Keratinocyte (primary cell): Measurements from ENCODE around the gene MEIS2. TPM values are rescaled to one million over a fixed set of nuclear protein-coding genes. Genes with fewer than 3 reads are reported as not detected.

ENCODE experiments used
- DNase-seq: peaks from one replicate; pipeline ENCODE4 v3.0.0-alpha.2; 2011; ENCODE audit warnings: low read depth, missing footprints, low spot score
- FAIRE-seq: peaks from 2 replicates; lab custom pipeline; 2011; peaks lifted over from hg19 to GRCh38; lab: Jason Lieb, UNC
- H2AFZ ChIP-seq: 2 replicates; pipeline ENCODE4 v1.6.0; 2012; ENCODE audit warnings: low read length, control low read depth, inconsistent platforms; ENCODE audit not compliant: control insufficient read depth
- H3K27ac ChIP-seq: 2 replicates; pipeline ENCODE4 v1.5.1; 2011; ENCODE audit warnings: low read length; ENCODE audit not compliant: control insufficient read depth, insufficient read depth
- H3K27me3 ChIP-seq: 3 replicates; pipeline ENCODE4 v1.6.0; 2011; ENCODE audit warnings: low read length; ENCODE audit not compliant: control insufficient read depth, insufficient read depth; ENCODE audit errors: extremely low read depth
- H3K36me3 ChIP-seq, 2 experiments: 2 replicates in 1 of 2; 3 replicates in 1 of 2; pipeline ENCODE4 v1.5.1; 2011; ENCODE audit warnings: low read length in 2 of 2, mild to moderate bottlenecking in 1 of 2; ENCODE audit not compliant: control insufficient read depth in 2 of 2, insufficient read depth in 2 of 2; ENCODE audit errors: extremely low read depth in 1 of 2
- H3K4me1 ChIP-seq: 3 replicates; pipeline ENCODE4 v1.5.1; 2011; ENCODE audit warnings: low read length; ENCODE audit not compliant: control insufficient read depth, insufficient read depth; ENCODE audit errors: extremely low read depth
- H3K4me2 ChIP-seq: 3 replicates; pipeline ENCODE4 v1.6.0; 2011; ENCODE audit warnings: low read depth, low read length; ENCODE audit not compliant: control insufficient read depth, insufficient read depth; ENCODE audit errors: extremely low read depth
- H3K4me3 ChIP-seq, 3 experiments: fragments of 200-600 bp in 1 of 3; sonication (generic) in 1 of 3; 2 replicates in 2 of 3; 3 replicates in 1 of 3; pipeline ENCODE4 v1.5.1; 2011 to 2016; ENCODE audit warnings: low read length in 3 of 3, mild to moderate bottlenecking in 3 of 3, control low read depth in 2 of 3, inconsistent platforms in 1 of 3, low read depth in 1 of 3, mixed read lengths in 1 of 3, mixed run types in 1 of 3, moderate library complexity in 1 of 3; ENCODE audit not compliant: control insufficient read depth in 2 of 3, insufficient read depth in 2 of 3; ENCODE audit errors: extremely low read depth in 1 of 3
- H3K79me2 ChIP-seq: 2 replicates; pipeline ENCODE4 v1.6.0; 2012; ENCODE audit warnings: low read length; ENCODE audit not compliant: control insufficient read depth, insufficient read depth
- H3K9ac ChIP-seq: 3 replicates; pipeline ENCODE4 v1.6.0; 2011; ENCODE audit warnings: low read length; ENCODE audit not compliant: control insufficient read depth, insufficient read depth; ENCODE audit errors: extremely low read depth
- H3K9me1 ChIP-seq: 3 replicates; pipeline ENCODE4 v1.6.0; 2011; ENCODE audit warnings: low read length; ENCODE audit not compliant: control insufficient read depth, insufficient read depth; ENCODE audit errors: extremely low read depth
- H3K9me3 ChIP-seq: 2 replicates; pipeline ENCODE4 v1.5.1; 2012; ENCODE audit warnings: low read depth, low read length; ENCODE audit not compliant: control insufficient read depth
- H4K20me1 ChIP-seq: 3 replicates; pipeline ENCODE4 v1.6.0; 2011; ENCODE audit warnings: low read length; ENCODE audit not compliant: control insufficient read depth, insufficient read depth; ENCODE audit errors: extremely low read depth
- EZH2 ChIP-seq: IDR thresholded peaks from one replicate; pipeline ENCODE4 v1.6.1; 2012; ENCODE audit warnings: inconsistent platforms, mild to moderate bottlenecking, low read length, moderate library complexity
- dilution Hi-C: fragments of 300-500 bp; cut with MboI; formaldehyde crosslinking; loops from one replicate; pipeline ENCODE4 v1.7.0; 2020; ENCODE audit warnings: low sequenced_read_pairs; ENCODE audit not compliant: extremely low pct_ligation_motif_present
- polyA plus RNA-seq, 5 experiments: library from polyadenylated mRNA; depleted of rRNA in 3 of 5; stranded (reverse) in 3 of 5; stranded (forward) in 1 of 5; unstranded in 1 of 5; fragments of >200 nt; gene quantifications; 1 replicate in 1 of 5; 2 replicates in 3 of 5; 3 replicates in 1 of 5; pipeline versions ENCODE4 v1.2.1 to v1.2.3, GENCODE V29; 2011 to 2012; ENCODE audit warnings: missing spikeins in 2 of 5, low read depth in 1 of 5, low replicate concordance in 1 of 5
- TF ChIP-seq, protein P1 (sequence below), 3 experiments: IDR thresholded peaks in 1 of 3; conservative IDR thresholded peaks in 1 of 3; optimal IDR thresholded peaks in 1 of 3; 2 replicates in 2 of 3; 3 replicates in 1 of 3; pipeline versions ENCODE3 to v1.5.1; 2011; ENCODE audit warnings: low read length in 3 of 3, mild to moderate bottlenecking in 3 of 3, moderate library complexity in 2 of 3, control low read depth in 1 of 3, inconsistent platforms in 1 of 3; ENCODE audit not compliant: insufficient read depth in 2 of 3; ENCODE audit errors: extremely low read depth in 1 of 3

The MEIS2 gene
- polyA plus RNA-seq, 1 donor (not counting 4 experiments of a cell fraction or from before 2014, with no cell fraction given): 11.4 TPM

DNA sequence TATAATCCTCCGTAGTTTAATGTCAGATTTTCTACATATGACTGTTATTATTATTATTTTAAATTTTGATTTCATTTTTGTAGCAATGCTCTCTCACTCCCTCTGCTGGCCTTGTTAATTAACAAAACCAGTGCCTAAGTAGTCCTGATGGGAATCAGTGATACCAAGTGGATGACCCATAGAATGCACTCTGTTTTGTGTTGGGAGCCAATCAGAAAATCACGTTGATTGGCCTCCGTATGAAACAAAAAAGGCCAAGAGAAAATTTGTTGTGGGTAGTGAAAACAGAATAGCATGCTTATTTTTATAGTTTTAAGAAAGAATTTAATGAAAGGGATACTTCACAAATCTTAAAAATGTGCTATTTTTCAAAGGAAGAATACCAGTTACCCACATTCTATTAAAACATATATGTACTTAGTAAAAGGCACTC lies 34.4 kb upstream of the MEIS2 start:
- no peaks in the 10 kb centered on the region for H3K79me2 ChIP-seq
- dilution Hi-C loops: no loop called here
- DNase-seq (no peak), FAIRE-seq (no peak)
- no peaks in the 10 kb centered on the region for H3K9me3 ChIP-seq
- H3K9me1 ChIP-seq: no peaks in the 10 kb centered on the region
- peaks cover 2% of the 10 kb centered on the region for H3K27me3 ChIP-seq
- no peak overlapping the region for H3K4me3 ChIP-seq
- no peak overlapping the region for H3K27ac ChIP-seq
- no peak overlapping the region for H3K4me2 ChIP-seq
- no peak for TF ChIP-seq EZH2
- TF ChIP-seq, protein P1, sequence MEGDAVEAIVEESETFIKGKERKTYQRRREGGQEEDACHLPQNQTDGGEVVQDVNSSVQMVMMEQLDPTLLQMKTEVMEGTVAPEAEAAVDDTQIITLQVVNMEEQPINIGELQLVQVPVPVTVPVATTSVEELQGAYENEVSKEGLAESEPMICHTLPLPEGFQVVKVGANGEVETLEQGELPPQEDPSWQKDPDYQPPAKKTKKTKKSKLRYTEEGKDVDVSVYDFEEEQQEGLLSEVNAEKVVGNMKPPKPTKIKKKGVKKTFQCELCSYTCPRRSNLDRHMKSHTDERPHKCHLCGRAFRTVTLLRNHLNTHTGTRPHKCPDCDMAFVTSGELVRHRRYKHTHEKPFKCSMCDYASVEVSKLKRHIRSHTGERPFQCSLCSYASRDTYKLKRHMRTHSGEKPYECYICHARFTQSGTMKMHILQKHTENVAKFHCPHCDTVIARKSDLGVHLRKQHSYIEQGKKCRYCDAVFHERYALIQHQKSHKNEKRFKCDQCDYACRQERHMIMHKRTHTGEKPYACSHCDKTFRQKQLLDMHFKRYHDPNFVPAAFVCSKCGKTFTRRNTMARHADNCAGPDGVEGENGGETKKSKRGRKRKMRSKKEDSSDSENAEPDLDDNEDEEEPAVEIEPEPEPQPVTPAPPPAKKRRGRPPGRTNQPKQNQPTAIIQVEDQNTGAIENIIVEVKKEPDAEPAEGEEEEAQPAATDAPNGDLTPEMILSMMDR (optimal IDR thresholded peaks at IDR 0.05 in 1 of 3, IDR thresholded peaks at IDR 0.05 in 1 of 3, conservative IDR thresholded peaks at IDR 0.05 in 1 of 3; ENCODE audit: extremely low read depth in 1 of 3, insufficient read depth in 2 of 3, low read length in 3 of 3): peak; percentile 34 to 46 (median 46)
- no peaks in the 10 kb centered on the region for H3K4me1 ChIP-seq
- no peak overlapping the region for H3K9ac ChIP-seq
- H4K20me1 ChIP-seq: no peaks in the 10 kb centered on the region
- H3K36me3 ChIP-seq: no peaks in the 10 kb centered on the region
- H2AFZ ChIP-seq: no peak overlapping the region

GRCh38 chr15:37134244-37134643 lies 33.9 kb upstream of the MEIS2 start:
- Histone ChIP-seq H3K79me2 (no peaks in the 10 kb centered on the region), H3K27ac (no peak overlapping the region), H2AFZ (no peak overlapping the region), H3K36me3 (no peaks in the 10 kb centered on the region), H4K20me1 (no peaks in the 10 kb centered on the region), H3K9me1 (no peaks in the 10 kb centered on the region), H3K4me1 (no peaks in the 10 kb centered on the region), H3K9me3 (no peaks in the 10 kb centered on the region), H3K4me2 (no peak overlapping the region), H3K4me3 (no peak overlapping the region), H3K27me3 (peaks cover 2% of the 10 kb centered on the region), H3K9ac (no peak overlapping the region)
- DNase-seq (no peak), FAIRE-seq (no peak)
- no peak for TF ChIP-seq EZH2
- TF ChIP-seq, protein P1 (optimal IDR thresholded peaks at IDR 0.05 in 1 of 3, IDR thresholded peaks at IDR 0.05 in 1 of 3, conservative IDR thresholded peaks at IDR 0.05 in 1 of 3; ENCODE audit: extremely low read depth in 1 of 3, insufficient read depth in 2 of 3, low read length in 3 of 3): no peak
- dilution Hi-C loops: no loop called here
